GM12874 (cell line): ENCODE results near the gene DCHS1.

ENCODE experiments used
- CTCF ChIP-seq: IDR thresholded peaks from 2 replicates; pipeline ENCODE4 v1.5.1; 2011; ENCODE audit warnings: low read depth, mild to moderate bottlenecking, control low read depth, low read length, moderate library complexity; ENCODE audit not compliant: insufficient read depth

The DCHS1 gene

DNA sequence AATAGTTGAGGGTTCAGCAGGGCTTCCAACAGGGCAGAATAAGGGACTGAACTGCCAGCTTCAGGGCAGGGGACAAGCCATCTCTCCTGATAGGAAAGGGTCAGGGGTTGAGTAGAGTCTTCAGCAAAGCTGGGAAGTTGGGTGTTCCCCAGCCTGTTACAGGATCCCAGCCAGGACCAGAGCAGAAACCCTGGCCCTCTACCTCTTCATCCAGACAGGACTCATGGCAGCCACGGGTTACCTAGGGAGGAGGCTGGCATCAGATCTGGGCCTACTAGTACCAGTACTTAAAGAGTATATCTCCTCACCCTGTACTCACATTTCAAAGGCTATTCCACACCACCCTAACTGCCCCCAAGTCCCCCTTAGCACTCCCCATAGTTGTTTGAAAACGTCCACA, 41.2 kb downstream of the DCHS1 start:
- no peak for TF ChIP-seq CTCF

- TF ChIP-seq CTCF, result no peak
Observed at GRCh38 chr11:6613496-6613895, 42.1 kb downstream of the DCHS1 start.

- peak; percentile 62 for TF ChIP-seq CTCF
Observed at GRCh38 chr11:6612213-6613041, 43.2 kb downstream of the DCHS1 start, which contains the start of gene TAF10. TAF10 (minus strand) TSS chr11:6612216; CDS start chr11:6612189, 27 bp downstream.

DNA sequence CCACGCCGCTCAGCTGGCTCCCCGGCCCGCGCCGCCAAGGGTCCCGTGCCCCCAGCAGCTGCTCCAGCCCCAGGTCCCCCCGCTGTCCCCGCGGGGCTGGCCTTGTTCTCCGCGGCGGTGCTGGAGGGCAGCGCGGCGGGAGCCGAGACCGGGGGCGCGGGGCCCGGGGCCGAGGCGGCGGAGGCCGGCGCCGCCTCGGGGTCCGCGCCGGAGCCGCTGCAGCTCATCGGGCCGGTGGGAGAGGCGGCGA, 43.7 kb downstream of the DCHS1 start:
- no peak for TF ChIP-seq CTCF

DNA sequence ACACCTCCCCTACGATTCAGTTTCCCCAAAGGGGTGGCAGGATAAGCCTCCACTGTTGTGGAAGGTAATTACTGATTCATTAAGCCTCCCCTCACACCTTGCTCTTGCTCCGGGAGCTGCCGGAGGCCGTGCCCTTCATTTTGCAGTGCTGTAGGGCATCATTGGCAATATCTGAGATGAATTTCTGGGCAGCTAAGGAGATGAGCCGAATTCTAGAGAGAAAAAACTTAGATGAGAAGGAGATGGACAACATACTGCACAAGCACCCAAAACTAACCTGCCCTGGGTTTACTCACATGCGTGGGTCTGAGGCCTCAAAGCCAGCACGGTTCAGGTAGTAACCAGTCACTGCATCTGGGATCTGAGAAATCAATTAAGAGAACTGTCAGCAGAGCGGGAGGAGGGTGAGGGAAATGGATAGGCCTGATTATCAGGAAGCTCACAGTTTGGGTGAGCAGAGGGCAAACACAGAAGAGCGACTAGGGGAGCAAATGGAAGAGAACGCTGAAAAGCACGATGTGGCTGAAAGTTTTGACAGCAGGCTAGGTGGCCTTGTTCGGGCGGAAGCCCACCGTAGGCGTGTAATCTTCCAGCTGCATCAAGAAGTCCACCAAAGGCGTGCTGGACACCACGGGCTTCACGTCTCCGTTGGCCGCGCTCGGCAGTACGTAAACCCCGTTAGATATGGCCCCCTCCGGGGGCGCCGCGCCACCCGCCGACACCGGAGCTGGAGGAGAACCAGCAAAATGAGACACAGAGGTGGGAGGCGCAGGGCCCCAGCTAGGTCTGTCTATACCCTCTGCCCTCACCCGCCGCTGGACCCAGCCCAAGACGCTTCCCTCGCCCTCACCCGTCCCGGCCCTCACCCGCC, 44.3 kb downstream of the DCHS1 start:
- no peak for TF ChIP-seq CTCF

DNA sequence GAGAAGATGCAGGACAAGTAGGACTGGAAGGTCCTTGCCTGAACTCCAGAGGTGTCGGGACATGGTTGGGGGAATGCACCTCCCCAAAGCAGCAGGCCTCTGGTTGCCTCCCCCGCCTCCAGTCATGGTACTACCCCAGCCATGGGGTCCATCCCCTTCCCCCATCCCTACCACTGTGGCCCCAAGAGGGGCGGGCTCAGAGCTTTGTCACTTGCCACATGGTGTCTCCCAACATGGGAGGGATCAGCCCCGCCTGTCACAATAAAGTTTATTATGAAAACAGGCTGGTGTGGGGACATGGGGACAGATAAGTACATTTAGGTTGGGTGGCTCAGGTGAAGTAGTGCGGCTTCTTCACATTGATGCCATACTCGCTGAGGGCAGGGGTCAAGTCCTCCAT, 45.0 kb downstream of the DCHS1 start:
- no peak for TF ChIP-seq CTCF

DNA sequence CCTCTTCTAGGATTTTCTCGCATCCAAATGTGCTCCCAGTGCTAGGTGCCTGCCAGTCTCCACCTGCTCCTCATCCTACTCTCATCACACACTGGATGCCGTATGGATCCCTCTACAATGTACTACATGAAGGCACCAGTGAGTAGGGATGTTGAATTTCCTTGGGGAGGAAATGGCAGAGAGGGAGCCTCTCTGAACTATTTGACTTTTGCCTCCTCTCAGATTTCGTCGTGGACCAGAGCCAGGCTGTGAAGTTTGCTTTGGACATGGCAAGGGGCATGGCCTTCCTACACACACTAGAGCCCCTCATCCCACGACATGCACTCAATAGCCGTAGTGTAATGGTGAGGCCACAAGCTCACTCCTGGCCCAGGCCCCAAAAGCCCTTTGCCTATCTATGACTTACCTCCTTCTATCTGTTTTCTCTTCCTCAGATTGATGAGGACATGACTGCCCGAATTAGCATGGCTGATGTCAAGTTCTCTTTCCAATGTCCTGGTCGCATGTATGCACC, 46.0 kb downstream of the DCHS1 start:
- no peak for TF ChIP-seq CTCF
